AG10803 (cell line): ENCODE results near the gene DCHS2.

ENCODE experiments used
- DNase-seq: peaks from one replicate; pipeline ENCODE4 v3.0.0; 2010; ENCODE audit warnings: low read depth
- H3K4me3 ChIP-seq: 2 replicates; pipeline ENCODE4 v1.5.1; 2011; ENCODE audit warnings: mild to moderate bottlenecking, low read length, control low read depth
- CTCF ChIP-seq: conservative IDR thresholded peaks from 2 replicates; pipeline ENCODE4 v1.5.1; 2011; ENCODE audit warnings: mild to moderate bottlenecking, low read length, control low read depth, inconsistent platforms

The DCHS2 gene

GRCh38 chr4:154491341-154492271 is at the start of gene DCHS2:
Gene DCHS2, minus strand, starts transcription at chr4:154491799. Its CDS starts 444 bp downstream, at chr4:154491355.
- no peak within 1 kb of the TSS; the same call in 1 of the 2 replicates for H3K4me3 ChIP-seq
- TF ChIP-seq CTCF, result no peak
- DNase-seq, result peak; percentile 11

GRCh38 chr4:154534296-154534695 is 42.7 kb upstream of the DCHS2 start:
- H3K4me3 ChIP-seq, result no peak overlapping the region
- DNase-seq, result no peak
- no peak for TF ChIP-seq CTCF

- TF ChIP-seq CTCF, result no peak
- H3K4me3 ChIP-seq, result no peak overlapping the region
- no peak for DNase-seq
These were observed 38.3 kb upstream of the DCHS2 start for GRCh38 chr4:154529728-154530519.

GRCh38 chr4:154528869-154529268 is 37.3 kb upstream of the DCHS2 start:
- TF ChIP-seq CTCF, result no peak
- no peak overlapping the region for H3K4me3 ChIP-seq
- DNase-seq, result no peak

- H3K4me3 ChIP-seq, result no peak overlapping the region
- no peak for TF ChIP-seq CTCF
- DNase-seq, result no peak
These were observed 35.7 kb upstream of the DCHS2 start for GRCh38 chr4:154527308-154527707.

- no peak for DNase-seq
- no peak for TF ChIP-seq CTCF
- no peak overlapping the region for H3K4me3 ChIP-seq
These were observed 34.6 kb upstream of the DCHS2 start for GRCh38 chr4:154526151-154526550.
